Panc1 (cell line): ENCODE measurements around the gene RPS28.

Experiments used
- POLR2AphosphoS5 ChIP-seq: IDR thresholded peaks from 2 replicates; pipeline ENCODE4 v1.6.1; 2012; ENCODE audit warnings: mild to moderate bottlenecking, low read depth, low read length, moderate library complexity
- SIN3A ChIP-seq: IDR thresholded peaks from 2 replicates; pipeline ENCODE4 v1.6.1; 2012; ENCODE audit warnings: low read depth, mild to moderate bottlenecking, low read length, moderate library complexity, borderline replicate concordance; ENCODE audit not compliant: insufficient read depth
- TF ChIP-seq, protein P1 (sequence below): fragments of 450-650 bp; IDR thresholded peaks from 2 replicates; pipeline ENCODE4 v1.5.1; 2017; ENCODE audit warnings: mild to moderate bottlenecking

DNA sequence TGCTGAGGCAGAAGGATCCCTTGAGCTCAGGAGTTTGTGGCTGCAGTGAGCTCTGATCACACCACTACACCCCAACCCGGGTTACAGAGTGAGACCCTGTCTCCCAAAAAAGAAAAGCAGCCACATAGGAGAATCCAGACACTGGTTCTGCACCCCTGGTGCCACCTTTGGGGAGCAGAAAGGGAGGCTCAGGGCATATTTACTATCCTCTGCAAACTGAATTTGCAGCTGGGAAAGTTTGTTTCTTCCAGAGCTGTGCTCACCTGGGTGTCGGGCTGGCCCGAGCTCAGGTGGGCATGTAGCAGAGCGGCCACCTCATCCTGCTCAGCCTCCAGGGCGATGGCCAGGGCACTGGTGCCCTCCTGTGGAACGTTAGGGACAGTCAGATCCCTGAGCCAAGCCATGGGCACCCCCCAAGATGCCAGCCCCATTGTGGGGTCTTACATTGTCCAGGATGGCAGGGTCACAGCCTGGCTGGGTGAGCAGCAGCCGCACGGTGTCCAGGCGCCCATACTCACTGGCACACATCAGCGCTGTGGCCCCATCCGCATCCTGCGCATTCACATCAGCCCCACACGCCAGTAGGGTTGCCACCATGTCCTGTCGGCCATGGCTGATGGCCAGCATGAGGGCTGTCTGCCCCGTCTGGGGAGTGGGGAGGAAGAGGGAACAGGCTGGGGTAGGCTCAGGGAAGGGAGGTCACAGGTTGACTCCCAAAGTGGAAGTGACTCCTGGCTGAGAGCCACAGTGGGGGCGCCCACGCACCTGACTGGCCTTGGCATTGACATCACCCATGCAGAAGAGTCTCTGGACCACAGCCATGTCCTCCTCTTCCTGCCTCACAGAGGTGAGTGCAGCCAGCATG, 3.1 kb downstream of the RPS28 start:
- TF ChIP-seq, protein P1, sequence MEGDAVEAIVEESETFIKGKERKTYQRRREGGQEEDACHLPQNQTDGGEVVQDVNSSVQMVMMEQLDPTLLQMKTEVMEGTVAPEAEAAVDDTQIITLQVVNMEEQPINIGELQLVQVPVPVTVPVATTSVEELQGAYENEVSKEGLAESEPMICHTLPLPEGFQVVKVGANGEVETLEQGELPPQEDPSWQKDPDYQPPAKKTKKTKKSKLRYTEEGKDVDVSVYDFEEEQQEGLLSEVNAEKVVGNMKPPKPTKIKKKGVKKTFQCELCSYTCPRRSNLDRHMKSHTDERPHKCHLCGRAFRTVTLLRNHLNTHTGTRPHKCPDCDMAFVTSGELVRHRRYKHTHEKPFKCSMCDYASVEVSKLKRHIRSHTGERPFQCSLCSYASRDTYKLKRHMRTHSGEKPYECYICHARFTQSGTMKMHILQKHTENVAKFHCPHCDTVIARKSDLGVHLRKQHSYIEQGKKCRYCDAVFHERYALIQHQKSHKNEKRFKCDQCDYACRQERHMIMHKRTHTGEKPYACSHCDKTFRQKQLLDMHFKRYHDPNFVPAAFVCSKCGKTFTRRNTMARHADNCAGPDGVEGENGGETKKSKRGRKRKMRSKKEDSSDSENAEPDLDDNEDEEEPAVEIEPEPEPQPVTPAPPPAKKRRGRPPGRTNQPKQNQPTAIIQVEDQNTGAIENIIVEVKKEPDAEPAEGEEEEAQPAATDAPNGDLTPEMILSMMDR: no peak; the same call in 1 of the 2 replicates
- no peak for TF ChIP-seq POLR2AphosphoS5
- no peak for TF ChIP-seq SIN3A
